ENCODE results near the gene TTC23L. TPM values are rescaled to one million over a fixed set of nuclear protein-coding genes. Genes with fewer than 3 reads are reported as not detected.

The TTC23L gene
- total RNA-seq, 1 experiment from 2014 or later, result 1.9 TPM

Other genes with a start within 250 kb of the TTC23L start
- 157 to 185 TPM (median 173 TPM) in 3 replicates for gene RAI14, start 182.8 kb upstream of the TTC23L start, total RNA-seq (2021)
- 28.4 to 33.4 TPM (median 28.5 TPM) in 3 replicates for gene RAD1, start 76.3 kb downstream of the TTC23L start, total RNA-seq (2021)
- gene BRIX1, start 76.5 kb downstream of the TTC23L start, total RNA-seq (2021), result 48.0 to 57.3 TPM (median 49.4 TPM) in 3 replicates
- gene DNAJC21, start 90.4 kb downstream of the TTC23L start, total RNA-seq (2021), result 48.7 to 62.5 TPM (median 49.6 TPM) in 3 replicates
- gene AGXT2, start 208.8 kb downstream of the TTC23L start, total RNA-seq (2021), result not detected in 3 replicates